HG03196 (cell line): ENCODE results near the gene SLC2A4RG.

ENCODE experiments used
- ATAC-seq: cut with Tn5 transposase; IDR thresholded peaks from one replicate; pipeline ENCODE4 v1.9.1; 2021; ENCODE audit not compliant: unreplicated experiment

SLC2A4RG gene

DNA sequence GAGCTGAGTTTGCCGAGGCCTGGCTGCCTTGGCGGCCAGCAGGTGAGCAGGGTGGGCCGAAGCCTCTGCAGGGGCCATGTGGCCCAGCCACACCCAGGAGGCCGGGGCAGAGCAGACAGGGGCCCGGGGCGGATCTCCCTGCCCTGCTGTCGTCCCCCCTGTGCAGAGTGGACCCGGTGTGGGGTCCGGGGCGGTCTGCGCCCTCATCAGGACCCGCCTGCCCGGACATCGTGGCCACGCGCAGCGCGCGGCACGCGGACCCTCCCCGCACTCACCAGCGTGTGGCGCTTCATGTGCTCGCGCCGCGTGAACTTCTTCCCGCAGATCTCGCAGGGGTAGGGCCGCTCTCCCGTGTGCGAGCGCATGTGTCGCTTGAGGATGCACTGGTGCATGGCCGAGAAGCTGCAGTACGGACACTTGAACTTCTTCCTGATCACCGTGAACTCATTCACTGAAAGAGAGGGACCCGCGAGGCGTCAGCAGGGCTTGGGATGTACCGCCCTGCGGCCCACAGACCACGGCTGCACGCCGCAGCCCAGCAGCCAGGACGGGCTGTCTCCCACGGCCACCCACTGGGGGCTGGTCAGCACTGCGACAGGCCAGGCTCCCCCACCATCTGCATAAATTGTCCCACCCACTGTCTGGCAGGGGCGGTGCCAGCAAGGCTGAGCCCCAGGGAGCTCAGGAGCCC lies 13.0 kb downstream of the SLC2A4RG start:
- ATAC-seq, result no peak

DNA sequence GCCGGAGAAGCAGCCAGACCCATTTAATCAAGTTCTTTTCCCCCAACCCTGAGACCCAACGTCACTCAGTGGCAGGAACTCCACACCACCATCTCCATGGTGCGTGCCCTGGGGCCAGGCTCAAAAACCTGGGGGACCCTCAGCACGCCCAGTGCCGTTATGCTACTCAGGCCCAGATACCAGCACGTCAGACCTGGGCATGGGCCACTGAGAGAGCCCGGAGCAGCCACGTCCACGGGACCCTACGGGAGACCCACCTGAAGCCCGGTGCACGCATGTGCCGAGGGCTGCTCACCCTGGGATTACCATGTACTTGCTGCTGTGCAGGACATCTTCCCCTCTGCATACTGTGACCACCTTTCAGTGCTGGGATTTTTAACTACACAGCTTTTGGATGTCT lies 13.8 kb downstream of the SLC2A4RG start:
- no peak for ATAC-seq

DNA sequence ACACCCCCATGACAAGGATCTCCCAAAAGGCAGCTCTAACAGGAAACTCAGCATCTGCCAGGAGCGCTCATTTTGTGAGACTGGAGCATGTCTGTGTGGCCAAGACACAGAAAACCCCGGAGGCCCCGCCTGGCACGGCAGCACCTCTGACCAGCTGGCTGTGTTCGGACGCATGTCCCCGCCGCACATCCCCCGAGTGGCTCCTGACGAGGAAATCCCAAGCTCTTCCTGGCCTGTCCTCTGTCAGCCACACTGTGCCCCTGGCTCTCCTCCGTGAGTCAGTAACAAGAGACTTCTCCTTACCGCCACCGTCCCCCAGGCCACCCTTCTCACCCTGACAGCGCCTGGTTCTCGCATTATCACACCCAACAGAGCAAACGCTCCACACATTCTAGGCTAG lies 14.4 kb downstream of the SLC2A4RG start:
- ATAC-seq, result no peak

DNA sequence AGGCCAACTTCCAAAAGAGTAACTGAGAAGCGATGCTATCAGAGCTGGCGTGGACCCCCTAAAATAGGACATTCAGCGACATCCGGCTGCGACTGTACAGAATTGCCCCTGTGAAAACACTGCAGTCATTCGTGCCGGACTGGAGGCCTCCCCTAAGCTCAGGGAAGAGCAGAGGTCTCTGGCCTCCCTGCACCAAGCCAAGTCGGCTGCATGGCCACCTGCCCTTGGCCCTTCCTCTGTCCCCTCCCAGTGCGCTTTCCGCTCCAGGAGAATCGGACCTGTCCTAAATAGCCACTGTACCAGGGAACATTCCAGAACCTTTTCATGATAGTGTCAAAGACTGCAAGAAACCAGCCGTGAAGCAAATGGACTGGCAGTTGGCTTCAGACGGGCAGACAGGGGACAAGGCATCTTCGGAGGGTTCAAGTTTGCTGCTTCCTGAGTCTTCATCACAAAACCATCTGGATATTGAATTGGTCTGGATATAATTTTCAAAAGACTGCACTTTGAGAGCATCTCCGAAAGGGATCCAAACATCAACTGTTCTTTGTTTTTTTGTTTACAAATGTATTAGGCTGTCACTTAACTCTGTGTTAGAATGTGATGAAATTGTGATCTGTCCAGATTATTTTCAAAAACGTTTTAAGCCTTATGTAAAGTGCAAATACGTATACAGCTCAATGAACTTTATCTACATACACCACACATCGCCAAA lies 16.5 kb downstream of the SLC2A4RG start:
- no peak for ATAC-seq

DNA sequence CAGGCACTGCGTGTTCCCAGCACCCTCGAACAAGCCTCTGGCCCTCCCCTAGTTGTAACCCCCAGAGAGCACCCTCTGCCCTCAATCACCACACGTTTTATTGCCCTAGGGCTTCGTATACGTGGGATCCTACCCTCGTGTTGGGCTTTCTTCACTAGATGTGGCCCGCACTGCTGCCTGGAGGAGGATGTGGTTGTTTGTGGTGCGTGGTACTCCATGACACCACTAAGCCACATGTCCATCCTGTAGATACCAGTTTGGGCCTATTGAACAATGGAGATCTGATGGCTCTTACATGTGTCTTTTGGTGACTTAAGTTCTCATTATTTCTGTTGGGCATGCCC lies 17.0 kb downstream of the SLC2A4RG start:
- ATAC-seq, result no peak

DNA sequence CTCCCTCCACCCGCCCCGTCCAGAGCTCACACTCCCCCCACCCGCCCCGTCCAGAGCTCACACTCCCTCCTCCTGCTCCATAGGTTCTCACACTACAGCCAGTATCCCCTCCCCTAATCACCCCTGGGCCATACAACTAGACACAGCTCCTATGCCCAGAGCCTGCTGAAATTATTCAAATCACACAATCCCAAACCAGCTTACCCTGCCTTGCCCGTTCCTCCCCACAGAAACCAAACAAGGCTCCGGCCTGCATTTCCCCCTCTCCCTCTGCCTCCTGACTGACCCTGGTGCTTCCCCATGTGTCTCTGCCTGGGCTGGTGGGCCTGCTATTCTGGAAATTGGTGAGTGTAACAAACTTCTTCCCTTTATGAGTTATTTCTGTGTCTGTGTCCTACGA lies 18.6 kb downstream of the SLC2A4RG start:
- ATAC-seq, result no peak

DNA sequence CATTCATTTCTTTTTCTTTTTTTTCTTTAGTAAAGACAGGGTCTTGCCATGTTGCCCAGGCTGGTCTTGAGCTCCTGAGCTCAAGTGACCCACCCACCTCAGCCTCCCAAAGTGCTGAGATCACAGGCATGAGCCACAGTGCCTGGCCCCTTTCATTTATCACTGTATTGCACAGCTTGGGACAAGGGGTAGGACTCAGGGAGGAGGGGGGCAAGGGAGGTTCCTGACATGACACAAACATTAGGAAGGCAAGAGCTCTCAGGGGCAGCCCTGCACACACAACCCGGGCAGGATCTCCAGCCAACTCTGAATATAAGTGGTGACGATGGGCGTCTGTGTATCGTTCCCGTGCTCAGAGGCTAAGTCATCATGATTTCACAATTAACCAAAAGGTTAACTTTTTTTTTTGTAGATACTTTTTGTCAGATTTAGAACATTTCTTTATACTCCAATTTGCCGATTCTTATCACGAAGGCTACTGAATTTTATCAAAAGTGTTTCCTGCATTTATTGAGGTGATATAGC lies 19.9 kb downstream of the SLC2A4RG start:
- no peak for ATAC-seq

DNA sequence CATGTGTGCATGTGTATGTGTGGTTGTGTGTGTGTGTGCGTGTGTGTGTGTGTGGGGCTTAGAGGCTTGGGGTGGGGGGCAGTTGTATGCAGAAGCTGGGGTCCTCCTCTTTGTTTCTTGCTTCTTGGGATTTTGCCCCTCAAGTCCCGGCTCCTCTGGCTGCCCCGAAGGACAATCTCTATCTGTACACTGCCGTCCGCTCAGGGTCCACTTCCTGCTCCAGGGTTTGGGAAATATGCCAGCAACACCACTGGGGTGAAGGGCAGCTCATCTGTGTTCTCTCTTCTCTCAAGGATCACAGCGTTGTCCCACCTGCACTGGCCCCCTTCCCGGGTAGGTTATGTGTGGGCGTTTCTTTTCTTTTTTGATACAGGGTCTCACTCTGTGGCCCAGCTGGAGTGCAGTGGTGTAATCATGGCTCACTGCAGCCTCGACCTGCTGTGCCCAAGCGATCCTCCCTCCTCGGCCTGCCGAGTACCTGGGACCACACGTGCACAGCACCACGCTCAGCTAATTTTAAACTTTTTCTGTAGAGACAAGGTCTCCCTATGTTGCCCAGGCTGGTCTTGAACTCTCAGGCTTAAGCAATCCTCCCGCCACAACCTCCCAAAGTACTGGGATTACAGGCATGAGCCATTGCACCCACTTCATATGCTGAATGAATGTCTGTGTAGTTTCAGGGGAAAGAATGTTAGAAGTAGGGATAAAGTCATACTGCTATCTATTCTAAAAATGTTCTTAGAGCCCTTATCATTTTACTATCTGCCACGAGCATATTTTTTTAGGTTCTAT lies 25.7 kb downstream of the SLC2A4RG start:
- ATAC-seq, result no peak

DNA sequence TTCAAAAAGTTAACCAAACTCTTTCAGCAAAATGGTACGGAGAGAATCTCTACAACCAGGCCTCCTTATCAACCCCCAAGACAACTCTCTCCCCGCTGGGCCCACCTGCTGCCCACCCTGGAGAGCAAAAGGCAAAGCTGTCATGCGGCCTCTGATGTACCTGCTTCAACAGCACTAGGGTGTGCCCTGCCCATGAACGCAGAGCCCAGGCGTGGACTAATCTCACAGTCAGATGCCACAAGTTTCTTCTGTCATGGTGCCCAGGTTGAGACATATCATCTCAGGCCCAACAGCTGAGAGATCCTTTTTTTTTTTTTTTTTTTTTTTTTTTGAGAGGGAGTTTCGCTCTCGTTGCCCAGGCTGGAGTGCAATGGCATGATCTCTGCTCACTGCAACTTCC lies 26.3 kb downstream of the SLC2A4RG start:
- ATAC-seq, result no peak

DNA sequence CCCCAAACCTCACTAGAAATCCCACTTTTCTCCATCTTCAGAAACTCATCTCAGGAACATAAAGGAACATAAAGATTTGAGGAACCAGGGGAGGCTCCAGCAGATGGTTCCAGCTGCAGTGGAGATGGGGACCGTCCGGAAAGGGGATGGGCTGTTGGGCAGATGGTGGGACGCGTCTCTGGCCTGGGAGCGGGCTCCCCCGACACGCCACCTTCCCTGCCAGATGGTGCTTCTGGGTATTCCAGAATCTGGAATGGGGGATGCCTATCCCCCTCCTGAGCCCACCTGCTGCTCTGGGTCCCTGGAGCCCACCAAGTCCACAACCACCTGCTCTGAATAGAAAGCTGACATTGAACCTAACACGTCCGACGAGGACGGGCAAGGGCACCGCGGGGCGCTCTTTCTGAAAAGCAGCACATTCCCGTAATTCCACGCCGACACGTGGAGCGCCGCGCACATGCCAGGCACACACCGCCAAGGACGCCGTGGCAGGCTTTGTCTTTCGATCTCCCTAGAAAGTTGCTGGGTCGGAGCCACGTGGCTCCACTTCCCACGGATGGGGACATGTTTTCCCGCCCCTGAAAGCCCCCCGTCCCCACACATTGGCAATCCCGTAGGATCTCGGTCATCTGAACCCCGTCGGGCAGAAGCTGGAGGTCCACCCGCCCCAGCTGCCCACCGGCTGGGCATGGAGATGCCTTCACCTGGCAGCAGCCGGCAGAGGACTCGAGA lies 27.3 kb downstream of the SLC2A4RG start:
- no peak for ATAC-seq

DNA sequence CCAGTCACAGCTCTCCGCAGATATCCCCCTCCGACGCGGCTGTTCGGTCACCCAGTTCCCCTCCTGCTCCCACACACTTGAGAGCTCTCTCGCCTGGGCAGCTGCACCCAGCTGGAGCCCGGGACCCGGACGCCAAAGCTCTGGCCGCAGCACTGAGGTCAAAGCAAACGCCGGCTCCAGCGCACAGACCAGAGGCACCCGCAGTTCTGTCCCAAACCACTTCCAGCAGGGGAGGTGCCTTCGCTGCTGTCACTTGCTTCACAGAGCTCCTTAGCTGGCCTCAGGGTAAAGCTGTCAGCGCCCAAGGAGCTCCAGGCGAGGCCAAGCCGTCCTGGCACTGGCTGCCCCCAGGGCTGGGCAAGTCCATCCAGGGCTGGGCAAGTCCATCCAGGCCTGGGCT lies 27.9 kb downstream of the SLC2A4RG start:
- no peak for ATAC-seq

DNA sequence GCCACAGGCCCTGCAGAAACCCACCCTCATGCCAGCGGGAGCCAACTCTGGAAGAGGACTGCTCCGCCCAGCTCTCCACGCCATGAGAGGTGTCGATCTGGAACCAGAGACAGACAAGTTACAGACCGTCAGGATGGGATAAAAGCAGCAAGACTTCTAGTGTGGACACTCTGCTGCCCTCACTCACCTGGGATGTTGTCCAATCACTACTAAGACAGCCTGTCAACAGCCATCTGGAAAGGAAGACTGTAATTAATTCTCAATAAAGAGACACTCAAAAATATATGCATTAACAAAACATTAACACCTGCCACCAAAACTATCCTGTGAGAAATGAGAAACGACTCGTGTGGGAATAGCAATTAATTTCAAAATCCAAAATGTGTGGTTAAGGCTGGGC lies 28.3 kb downstream of the SLC2A4RG start:
- ATAC-seq, result no peak

DNA sequence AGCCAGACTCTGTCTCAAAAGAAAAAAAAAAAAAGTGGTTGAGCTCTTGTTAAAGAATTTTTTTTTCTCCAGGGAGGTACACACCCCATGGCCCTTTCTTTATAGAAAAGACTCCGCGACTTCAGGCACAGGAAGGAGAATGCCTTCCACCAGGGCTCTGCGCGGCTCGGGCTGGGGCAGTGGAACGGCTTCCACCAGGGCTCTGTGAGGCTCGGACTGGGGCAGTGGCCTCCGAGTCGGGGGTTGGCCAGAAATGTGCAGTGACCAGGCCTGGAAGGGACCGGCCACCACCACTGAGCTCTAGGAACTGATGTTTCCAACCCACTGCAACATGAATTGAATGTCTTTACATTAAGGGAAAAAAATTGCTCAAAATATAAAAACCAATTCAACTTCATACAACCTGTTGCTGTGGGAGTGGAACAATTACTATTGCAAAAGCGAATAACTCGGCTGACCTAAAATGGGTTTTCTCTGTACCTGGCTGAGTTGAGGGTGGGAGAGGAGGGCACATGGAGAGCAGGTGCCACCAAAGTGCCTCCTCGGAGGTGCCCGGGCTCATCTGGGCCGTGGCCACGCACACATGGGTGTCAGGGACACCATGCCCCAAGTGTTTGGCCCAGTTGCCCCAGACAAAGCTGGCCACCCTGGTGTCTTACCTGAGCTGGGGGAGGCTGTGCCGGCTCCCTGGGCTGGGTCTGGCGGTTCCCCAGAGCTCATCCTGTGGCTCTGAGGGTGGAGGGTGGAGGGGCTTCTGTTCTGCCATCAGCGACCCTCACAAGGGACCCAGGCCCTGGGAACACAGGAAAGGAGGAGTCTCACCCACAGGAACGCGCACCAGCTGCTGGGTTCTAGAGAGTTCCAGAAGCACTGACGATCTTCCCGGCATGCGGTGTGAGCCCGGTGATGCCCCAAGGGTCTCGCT lies 29.3 kb downstream of the SLC2A4RG start:
- no peak for ATAC-seq

DNA sequence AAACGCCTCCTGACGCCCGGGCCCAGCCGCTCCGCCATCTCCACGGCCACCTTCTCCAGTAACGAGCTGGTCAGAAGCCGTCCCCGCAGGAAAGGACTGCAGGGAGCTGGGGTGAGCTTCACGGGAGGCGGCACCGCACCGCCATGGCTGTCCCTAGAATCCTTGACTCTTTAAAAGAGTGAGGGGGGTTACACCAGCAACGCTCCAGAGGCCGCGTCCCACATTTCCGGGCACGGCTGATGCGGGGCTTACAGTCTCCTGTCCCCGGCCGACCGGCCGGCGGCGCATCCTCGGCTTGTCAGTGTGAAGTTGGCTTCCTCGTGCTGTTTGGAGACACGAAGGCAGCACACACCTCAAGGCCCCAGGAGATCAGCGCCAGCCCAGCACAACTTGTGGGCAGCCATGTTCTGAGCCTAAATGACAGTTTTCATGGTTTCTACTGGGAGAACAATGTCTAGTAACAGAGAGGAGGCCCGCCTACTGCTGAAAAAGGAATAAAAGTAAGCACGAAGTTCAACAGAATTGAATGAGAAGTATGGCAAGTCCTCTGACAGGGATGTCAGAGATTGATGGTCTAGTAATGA lies 30.4 kb downstream of the SLC2A4RG start:
- no peak for ATAC-seq

DNA sequence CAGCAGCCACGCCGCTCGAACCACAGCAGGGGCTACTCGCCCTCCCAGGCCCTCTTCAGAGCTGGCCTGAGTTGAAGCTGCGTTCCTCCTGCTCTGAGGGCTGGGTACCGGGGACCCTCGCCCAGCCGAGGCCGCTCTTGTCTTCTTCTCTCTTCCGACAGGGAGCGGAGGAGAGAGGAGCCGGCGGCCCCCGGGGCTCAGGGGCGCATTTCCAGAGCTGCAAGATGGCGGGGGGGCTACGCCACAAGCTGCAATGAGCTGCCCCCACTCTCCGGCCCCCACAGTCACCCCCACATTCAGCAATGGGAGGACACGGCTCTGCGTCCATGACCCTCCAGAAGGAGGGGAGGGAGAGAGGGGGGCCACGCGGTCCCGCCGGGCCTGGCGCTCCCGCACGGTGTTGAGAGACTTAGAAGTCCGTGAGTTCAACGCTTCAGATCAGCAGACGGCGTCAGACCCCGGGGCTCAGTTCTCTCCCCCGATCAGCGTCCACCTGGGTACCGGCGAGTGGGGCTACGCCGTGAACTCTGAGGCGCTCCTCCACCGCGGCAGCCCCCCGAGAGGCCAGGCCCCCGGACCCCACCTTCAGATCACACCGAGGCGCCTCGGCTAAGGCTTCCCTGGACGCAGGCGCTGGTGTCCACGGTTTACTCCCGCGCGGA lies 31.6 kb downstream of the SLC2A4RG start:
- no peak for ATAC-seq

DNA sequence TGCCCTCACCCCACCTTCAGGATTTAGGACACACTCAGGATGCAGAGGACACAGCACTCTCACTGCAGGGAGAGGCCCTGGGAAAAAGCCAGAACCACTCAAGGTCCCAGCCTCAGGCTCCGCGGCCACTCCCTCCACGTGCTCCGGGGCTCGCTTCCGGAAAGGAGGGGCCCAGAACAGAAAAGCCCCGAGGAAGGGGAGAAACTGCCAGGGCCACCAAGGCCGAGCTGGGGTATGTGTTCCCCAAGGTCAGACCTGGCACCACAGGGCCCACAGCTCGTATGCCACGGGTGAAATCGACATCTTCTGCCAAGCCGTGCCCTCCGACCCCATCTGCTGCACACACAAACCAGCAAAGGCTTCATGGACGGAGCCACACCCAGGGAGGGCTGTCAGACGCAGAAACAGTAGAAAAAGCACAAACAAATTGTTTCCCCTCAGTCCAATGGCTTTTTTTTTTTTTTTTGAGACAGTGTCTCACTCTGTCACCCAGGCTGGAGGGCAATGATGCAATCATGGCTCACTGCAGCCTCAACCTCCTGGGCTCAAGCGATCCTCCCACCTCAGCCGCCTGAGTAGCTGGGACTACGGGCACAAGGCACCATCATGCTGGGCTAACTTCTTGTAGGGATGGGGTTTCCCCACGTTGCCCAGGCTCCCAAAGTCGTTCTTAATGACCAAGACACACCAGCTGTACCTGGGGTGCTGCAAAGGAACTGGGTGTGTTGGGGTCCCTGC lies 33.4 kb downstream of the SLC2A4RG start:
- ATAC-seq, result no peak

DNA sequence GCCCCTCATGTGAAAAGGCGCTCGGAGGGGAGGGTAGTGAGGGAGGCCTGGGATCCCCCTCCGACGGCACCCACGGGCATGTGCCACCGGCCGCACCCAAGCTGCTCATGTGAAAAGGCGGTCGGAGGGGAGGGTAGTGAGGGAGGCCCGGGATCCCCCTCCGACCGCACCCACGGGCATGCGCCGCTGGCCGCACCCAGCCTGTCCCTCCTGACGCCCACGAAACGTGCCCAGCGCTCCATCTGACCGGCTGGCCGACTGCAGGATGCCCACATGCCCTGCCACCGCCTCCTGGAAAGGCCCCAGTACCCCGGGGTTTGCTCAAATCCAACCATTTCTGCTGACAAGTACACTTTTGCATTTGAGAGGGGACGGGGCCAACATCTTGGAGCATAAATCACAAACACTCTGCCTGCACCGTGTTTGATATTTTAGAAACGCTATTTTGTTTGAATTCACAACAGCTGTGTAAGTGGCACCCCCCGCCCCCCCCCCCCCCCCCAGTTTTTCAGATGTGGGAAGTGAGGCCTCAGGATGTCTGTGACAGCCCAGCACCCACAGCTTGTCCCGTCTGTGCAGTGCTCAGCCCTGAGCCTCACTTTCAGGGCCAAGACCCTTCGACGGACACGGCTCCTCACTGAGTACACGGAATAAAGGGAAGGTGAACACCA lies 34.1 kb downstream of the SLC2A4RG start:
- no peak for ATAC-seq

DNA sequence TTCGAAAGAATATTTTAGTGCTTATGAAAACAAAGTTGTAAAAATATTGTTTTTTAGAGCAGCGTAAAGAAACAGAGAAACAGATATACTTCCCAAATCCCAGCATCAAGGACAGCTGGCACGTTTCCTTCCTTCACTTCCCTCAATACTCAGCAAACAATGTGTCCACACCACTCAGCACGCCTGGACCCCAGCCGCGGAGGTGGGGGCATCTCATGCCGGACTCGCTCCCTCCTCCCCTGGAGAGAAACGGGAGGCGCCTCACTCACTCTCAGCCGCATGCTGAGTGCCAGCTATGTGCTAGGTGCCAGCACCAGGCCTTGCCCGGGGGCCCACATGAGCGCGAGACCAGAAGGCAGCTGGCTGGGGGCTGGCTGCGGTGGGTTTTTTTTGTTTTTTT lies 34.7 kb downstream of the SLC2A4RG start:
- ATAC-seq, result no peak
